ENCODE measurements around the gene ALPL.

GRCh38 chr1:21596174-21596573 is 87.0 kb downstream of the ALPL start:
- TF ChIP-seq CTCF (IDR thresholded peaks at IDR 0.05) (no peak), NR3C1 (IDR thresholded peaks at IDR 0.05) (no peak), CEBPB (IDR thresholded peaks at IDR 0.05) (no peak), EP300 (IDR thresholded peaks at IDR 0.05) (no peak), TP53 (CRISPR knock-in tag; IDR thresholded peaks at IDR 0.05) (no peak), GATA3 (IDR thresholded peaks at IDR 0.05; ENCODE audit: borderline replicate concordance) (no peak), POLR2A (IDR thresholded peaks at IDR 0.05; ENCODE audit: low read length) (no peak), RFX5 (IDR thresholded peaks at IDR 0.05) (no peak)

All from A549 (cell line).